Measurements from ENCODE around the gene SOBP. TPM values are rescaled to one million over a fixed set of nuclear protein-coding genes. Genes with fewer than 3 reads are reported as not detected.

SOBP gene
- total and polyA plus RNA-seq, 2 donors: 15.3 to 27.7 TPM

- H3K27ac ChIP-seq (ENCODE audit: low read depth): no peak overlapping the region
- DNase-seq (ENCODE audit: extremely low spot score): no peak
- WGBS: 48% methylated on average over 9 of the region's 9 CpGs
These were observed 156.3 kb downstream of the SOBP start for GRCh38 chr6:107646176-107646575.

GRCh38 chr6:107646776-107647438 lies 157.0 kb downstream of the SOBP start:
- no peak for DNase-seq (ENCODE audit: extremely low spot score)
- H3K4me3 ChIP-seq (ENCODE audit: low read depth, low read length): no peak overlapping the region
- H3K36me3 ChIP-seq (ENCODE audit: insufficient read depth): no peaks in the 10 kb centered on the region
- no peaks in the 10 kb centered on the region for H3K4me1 ChIP-seq (ENCODE audit: insufficient read depth)
- no peak overlapping the region for H3K27ac ChIP-seq (ENCODE audit: low read depth)
- 81% methylated on average over 2 of the region's 2 CpGs for WGBS

More at GRCh38 chr6:107646176-107646575, 156.3 kb downstream of the SOBP start:
- Histone ChIP-seq H3K36me3 (ENCODE audit: insufficient read depth) (no peaks in the 10 kb centered on the region), H3K4me1 (ENCODE audit: insufficient read depth) (no peaks in the 10 kb centered on the region), H3K4me3 (ENCODE audit: low read depth, low read length) (no peak overlapping the region)

GRCh38 chr6:107647439-107647948 lies 157.6 kb downstream of the SOBP start:
- no peak overlapping the region for H3K4me3 ChIP-seq (ENCODE audit: low read depth, low read length)
- H3K27ac ChIP-seq (ENCODE audit: low read depth): no peak overlapping the region
- no peak for DNase-seq (ENCODE audit: extremely low spot score)
- H3K4me1 ChIP-seq (ENCODE audit: insufficient read depth): no peaks in the 10 kb centered on the region
- no peaks in the 10 kb centered on the region for H3K36me3 ChIP-seq (ENCODE audit: insufficient read depth)
- WGBS: 67% methylated on average over 9 of the region's 9 CpGs

DNA sequence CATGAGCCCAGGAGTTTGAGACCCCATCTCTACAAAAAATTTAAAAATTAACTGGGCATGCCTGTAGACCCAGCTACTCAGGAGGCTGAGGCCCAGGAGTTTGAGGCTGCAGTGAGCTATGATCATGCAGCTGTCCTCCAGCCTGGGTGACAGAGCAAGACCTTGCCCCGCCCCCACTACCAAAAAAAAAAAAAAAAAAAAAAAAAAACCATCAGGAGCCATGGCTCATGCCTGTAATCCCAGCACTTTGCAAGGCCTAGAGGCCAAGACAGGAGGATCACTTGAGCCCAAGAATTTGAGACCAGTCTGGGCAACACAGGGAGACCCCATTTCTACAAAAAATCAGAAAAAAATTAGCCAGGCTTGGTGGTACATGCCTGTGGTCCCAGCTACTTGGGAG lies 159.1 kb downstream of the SOBP start:
- 95% methylated on average over 1 of the region's 1 CpG for WGBS
- Histone ChIP-seq H3K4me1 (ENCODE audit: insufficient read depth) (no peaks in the 10 kb centered on the region), H3K27ac (ENCODE audit: low read depth) (no peak overlapping the region), H3K36me3 (ENCODE audit: insufficient read depth) (no peaks in the 10 kb centered on the region), H3K4me3 (ENCODE audit: low read depth, low read length) (no peak overlapping the region)
- no peak for DNase-seq (ENCODE audit: extremely low spot score)

GRCh38 chr6:107652526-107653182 lies 162.7 kb downstream of the SOBP start:
- H3K4me1 ChIP-seq (ENCODE audit: insufficient read depth): no peaks in the 10 kb centered on the region
- no peak for DNase-seq (ENCODE audit: extremely low spot score)
- H3K36me3 ChIP-seq (ENCODE audit: insufficient read depth): no peaks in the 10 kb centered on the region
- WGBS: 64% methylated on average over 2 of the region's 2 CpGs
- no peak overlapping the region for H3K27ac ChIP-seq (ENCODE audit: low read depth)
- no peak overlapping the region for H3K4me3 ChIP-seq (ENCODE audit: low read depth, low read length)

- no peak for DNase-seq (ENCODE audit: extremely low spot score)
- WGBS: 70% methylated on average over 10 of the region's 10 CpGs
- Histone ChIP-seq H3K4me1 (ENCODE audit: insufficient read depth) (no peaks in the 10 kb centered on the region), H3K36me3 (ENCODE audit: insufficient read depth) (no peaks in the 10 kb centered on the region), H3K4me3 (ENCODE audit: low read depth, low read length) (no peak overlapping the region), H3K27ac (ENCODE audit: low read depth) (no peak overlapping the region)
These were observed 163.3 kb downstream of the SOBP start for GRCh38 chr6:107653183-107653580.

- DNase-seq (ENCODE audit: extremely low spot score): no peak
- Histone ChIP-seq H3K36me3 (ENCODE audit: insufficient read depth) (no peaks in the 10 kb centered on the region), H3K4me3 (ENCODE audit: low read depth, low read length) (no peak overlapping the region), H3K4me1 (ENCODE audit: insufficient read depth) (no peaks in the 10 kb centered on the region), H3K27ac (ENCODE audit: low read depth) (no peak overlapping the region)
- 93% methylated on average over 3 of the region's 3 CpGs for WGBS
These were observed 164.0 kb downstream of the SOBP start for GRCh38 chr6:107653861-107654394.

- H3K4me1 ChIP-seq (ENCODE audit: insufficient read depth): no peaks in the 10 kb centered on the region
- no peak overlapping the region for H3K27ac ChIP-seq (ENCODE audit: low read depth)
- no peak overlapping the region for H3K4me3 ChIP-seq (ENCODE audit: low read depth, low read length)
- no peak for DNase-seq (ENCODE audit: extremely low spot score)
- 91% methylated on average over 4 of the region's 4 CpGs for WGBS
- H3K36me3 ChIP-seq (ENCODE audit: insufficient read depth): no peaks in the 10 kb centered on the region
These were observed 164.8 kb downstream of the SOBP start for GRCh38 chr6:107654764-107655163.

DNA sequence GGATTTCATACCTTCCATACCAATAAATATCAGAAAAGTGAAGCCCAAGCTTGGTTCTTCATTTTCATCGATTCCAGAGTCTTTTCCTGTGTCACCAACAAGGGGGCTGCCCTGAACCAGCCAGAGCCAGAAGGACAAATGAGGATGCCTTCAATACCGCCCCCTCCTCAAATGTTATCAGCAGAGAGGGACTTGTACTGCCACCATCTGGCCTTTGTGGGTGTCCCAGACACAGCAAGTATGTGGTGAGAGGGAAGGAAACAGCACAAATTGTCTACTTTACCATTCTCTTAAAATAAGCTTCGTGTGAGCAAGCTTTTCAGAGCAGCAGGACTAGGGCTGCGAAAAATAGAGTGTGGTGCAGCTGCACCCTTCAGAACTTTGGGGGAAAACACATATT lies 165.3 kb downstream of the SOBP start:
- Histone ChIP-seq H3K4me1 (ENCODE audit: insufficient read depth) (no peaks in the 10 kb centered on the region), H3K27ac (ENCODE audit: low read depth) (no peak overlapping the region), H3K36me3 (ENCODE audit: insufficient read depth) (no peaks in the 10 kb centered on the region), H3K4me3 (ENCODE audit: low read depth, low read length) (no peak overlapping the region)
- 66% methylated on average over 4 of the region's 4 CpGs for WGBS
- no peak for DNase-seq (ENCODE audit: extremely low spot score)

- Histone ChIP-seq H3K27ac (ENCODE audit: low read depth) (no peak overlapping the region), H3K36me3 (ENCODE audit: insufficient read depth) (no peaks in the 10 kb centered on the region), H3K4me1 (ENCODE audit: insufficient read depth) (no peaks in the 10 kb centered on the region), H3K4me3 (ENCODE audit: low read depth, low read length) (no peak overlapping the region)
- no peak for DNase-seq (ENCODE audit: extremely low spot score)
- 64% methylated on average over 2 of the region's 2 CpGs for WGBS
These were observed 165.9 kb downstream of the SOBP start for GRCh38 chr6:107655864-107656263.

- no peaks in the 10 kb centered on the region for H3K4me1 ChIP-seq (ENCODE audit: insufficient read depth)
- WGBS: 52% methylated on average over 1 of the region's 1 CpG
- no peaks in the 10 kb centered on the region for H3K36me3 ChIP-seq (ENCODE audit: insufficient read depth)
- H3K4me3 ChIP-seq (ENCODE audit: low read depth, low read length): no peak overlapping the region
- H3K27ac ChIP-seq (ENCODE audit: low read depth): no peak overlapping the region
- DNase-seq (ENCODE audit: extremely low spot score): no peak
These were observed 166.5 kb downstream of the SOBP start for GRCh38 chr6:107656401-107656800.

GRCh38 chr6:107656883-107657282 lies 167.0 kb downstream of the SOBP start:
- Histone ChIP-seq H3K4me1 (ENCODE audit: insufficient read depth) (no peaks in the 10 kb centered on the region), H3K4me3 (ENCODE audit: low read depth, low read length) (no peak overlapping the region), H3K27ac (ENCODE audit: low read depth) (no peak overlapping the region), H3K36me3 (ENCODE audit: insufficient read depth) (no peaks in the 10 kb centered on the region)
- 79% methylated on average over 8 of the region's 8 CpGs for WGBS
- DNase-seq (ENCODE audit: extremely low spot score): no peak

DNA sequence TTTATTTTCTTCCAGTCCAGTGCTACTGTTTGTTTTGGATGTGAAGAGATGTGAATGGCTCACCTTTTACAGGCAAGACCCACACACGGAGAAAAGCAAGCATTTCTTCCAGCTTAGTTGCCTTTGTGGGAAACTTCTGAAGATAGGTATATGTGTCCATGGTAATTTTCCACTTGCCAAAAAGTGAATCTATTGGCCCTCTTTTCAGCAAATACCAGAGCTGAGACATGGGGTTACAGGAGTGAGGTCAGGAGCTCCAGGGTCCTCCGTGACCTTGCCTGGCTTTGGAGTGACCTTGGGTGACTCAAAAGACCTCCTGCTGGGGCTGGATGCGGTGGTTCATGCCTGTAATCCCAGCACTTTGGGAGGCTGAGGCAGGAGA lies 167.4 kb downstream of the SOBP start:
- Histone ChIP-seq H3K36me3 (ENCODE audit: insufficient read depth) (no peaks in the 10 kb centered on the region), H3K4me3 (ENCODE audit: low read depth, low read length) (no peak overlapping the region), H3K4me1 (ENCODE audit: insufficient read depth) (no peaks in the 10 kb centered on the region), H3K27ac (ENCODE audit: low read depth) (no peak overlapping the region)
- WGBS: 80% methylated on average over 3 of the region's 3 CpGs
- DNase-seq (ENCODE audit: extremely low spot score): no peak

- peak overlapping the region; percentile 0 for H3K4me3 ChIP-seq (ENCODE audit: low read depth, low read length)
- no peaks in the 10 kb centered on the region for H3K4me1 ChIP-seq (ENCODE audit: insufficient read depth)
- WGBS: 35% methylated on average over 17 of the region's 17 CpGs
- H3K36me3 ChIP-seq (ENCODE audit: insufficient read depth): no peaks in the 10 kb centered on the region
- H3K27ac ChIP-seq (ENCODE audit: low read depth): peak overlapping the region; percentile 53
- no peak for DNase-seq (ENCODE audit: extremely low spot score)
These were observed 168.0 kb downstream of the SOBP start for GRCh38 chr6:107657755-107658461.

All from urinary bladder (tissue), 4 donors.